ENCODE data around the gene INSC. TPM values are rescaled to one million over a fixed set of nuclear protein-coding genes. Genes with fewer than 3 reads are reported as not detected.

Gene INSC
- polyA plus RNA-seq, 6 donors from 2014 or later: not detected

DNA sequence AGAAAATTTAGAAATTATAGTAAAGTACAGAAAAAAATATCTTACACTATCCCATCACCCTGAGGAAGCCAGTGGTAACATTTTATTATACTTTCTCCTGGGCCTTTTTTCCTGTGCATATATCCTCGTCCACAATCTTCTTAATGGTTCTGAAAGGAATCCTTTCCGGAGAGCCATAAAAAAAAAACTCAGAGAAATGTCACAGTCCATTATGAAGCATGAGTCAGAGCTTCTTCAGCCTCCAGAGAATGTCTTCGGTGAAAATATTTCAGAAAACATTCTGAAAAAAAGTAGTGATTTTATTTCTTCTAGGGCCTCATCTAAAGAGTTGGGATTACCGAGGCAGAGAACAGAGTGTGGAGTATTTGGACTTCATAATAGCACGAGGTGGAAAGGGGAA is 163.4 kb downstream of the INSC start:
- Mint-ChIP-seq H3K36me3 (no peaks in the 10 kb centered on the region), H3K27me3 (peaks cover 40 to 43% (median 43%) of the 10 kb centered on the region in 3 donors)

GRCh38 chr11:15280393-15280792 is 165.7 kb downstream of the INSC start:
- H3K4me3 Mint-ChIP-seq: no peak overlapping the region
- no peak for DNase-seq
- no peaks in the 10 kb centered on the region for H3K4me1 Mint-ChIP-seq
- no peaks in the 10 kb centered on the region for H3K36me3 Mint-ChIP-seq
- H3K9me3 Mint-ChIP-seq: peaks cover 0 to 4% (median 0%) of the 10 kb centered on the region in 7 donors
- no peak for ATAC-seq (ENCODE audit: low read depth in 2 of 2)
- peaks cover 24 to 44% (median 36%) of the 10 kb centered on the region in 3 donors for H3K27me3 Mint-ChIP-seq
- no peak overlapping the region for H3K27ac Mint-ChIP-seq

More for the DNA sequence above, 163.4 kb downstream of the INSC start:
- Mint-ChIP-seq H3K27ac (no peak overlapping the region), H3K9me3 (peaks cover 0 to 4% (median 0%) of the 10 kb centered on the region in 7 donors), H3K4me1 (no peaks in the 10 kb centered on the region), H3K4me3 (no peak overlapping the region)
- no peak for DNase-seq
- no peak for ATAC-seq (ENCODE audit: low read depth in 2 of 2)

GRCh38 chr11:15282754-15283153 is 168.0 kb downstream of the INSC start:
- ATAC-seq (ENCODE audit: low read depth in 2 of 2): no peak
- Mint-ChIP-seq H3K9me3 (peaks cover 0 to 4% (median 0%) of the 10 kb centered on the region in 7 donors), H3K4me1 (no peaks in the 10 kb centered on the region), H3K27me3 (peaks cover 24 to 30% (median 26%) of the 10 kb centered on the region in 3 donors), H3K4me3 (no peak overlapping the region), H3K27ac (no peak overlapping the region), H3K36me3 (no peaks in the 10 kb centered on the region)
- DNase-seq: no peak

- Mint-ChIP-seq H3K36me3 (no peaks in the 10 kb centered on the region), H3K27ac (no peak overlapping the region), H3K27me3 (peaks cover 14 to 25% (median 23%) of the 10 kb centered on the region in 3 donors), H3K4me3 (no peak overlapping the region), H3K4me1 (no peaks in the 10 kb centered on the region), H3K9me3 (peaks cover 0 to 4% (median 0%) of the 10 kb centered on the region in 7 donors)
- DNase-seq (no peak), ATAC-seq (ENCODE audit: low read depth in 2 of 2) (no peak)
Measured at GRCh38 chr11:15286465-15286864, 171.7 kb downstream of the INSC start.

DNA sequence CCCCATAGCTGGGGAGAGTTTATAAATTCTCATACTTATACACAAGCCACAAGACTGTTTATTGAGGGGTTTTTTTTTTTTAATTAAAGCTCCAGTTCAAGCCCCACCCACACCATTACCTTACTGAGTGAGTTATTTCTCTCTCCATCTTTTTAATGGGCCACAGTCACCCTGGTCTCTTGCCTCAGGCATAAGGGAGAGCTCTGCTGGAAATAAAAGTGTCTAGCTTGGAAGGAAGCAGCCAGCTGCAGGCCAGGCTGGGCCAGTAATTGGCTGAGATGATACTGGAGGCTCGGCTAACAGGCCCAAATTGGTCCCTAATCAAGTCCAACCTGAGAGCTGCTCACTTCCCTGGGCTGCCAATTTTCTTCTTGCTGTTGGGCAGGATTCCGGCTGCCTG is 174.1 kb downstream of the INSC start:
- Mint-ChIP-seq H3K36me3 (no peaks in the 10 kb centered on the region), H3K4me1 (no peaks in the 10 kb centered on the region), H3K9me3 (peaks cover 0 to 2% (median 0%) of the 10 kb centered on the region in 7 donors), H3K27me3 (peaks cover 0 to 15% (median 7%) of the 10 kb centered on the region in 3 donors), H3K27ac (no peak overlapping the region), H3K4me3 (no peak overlapping the region)
- no peak for DNase-seq
- no peak for ATAC-seq (ENCODE audit: low read depth in 2 of 2)

- H3K27ac Mint-ChIP-seq: peak overlapping the region in 1 of 6 donors; percentile 62
- H3K9me3 Mint-ChIP-seq: peaks cover 0 to 2% (median 0%) of the 10 kb centered on the region in 7 donors
- no peaks in the 10 kb centered on the region for H3K4me1 Mint-ChIP-seq
- no peaks in the 10 kb centered on the region for H3K36me3 Mint-ChIP-seq
- H3K4me3 Mint-ChIP-seq: peak overlapping the region in 1 of 8 donors; percentile 18
- H3K27me3 Mint-ChIP-seq: peaks cover 0 to 10% (median 7%) of the 10 kb centered on the region in 3 donors
- ATAC-seq (ENCODE audit: low read depth in 2 of 2): no peak
- no peak for DNase-seq
Measured at GRCh38 chr11:15289723-15290122, 175.0 kb downstream of the INSC start.

DNA sequence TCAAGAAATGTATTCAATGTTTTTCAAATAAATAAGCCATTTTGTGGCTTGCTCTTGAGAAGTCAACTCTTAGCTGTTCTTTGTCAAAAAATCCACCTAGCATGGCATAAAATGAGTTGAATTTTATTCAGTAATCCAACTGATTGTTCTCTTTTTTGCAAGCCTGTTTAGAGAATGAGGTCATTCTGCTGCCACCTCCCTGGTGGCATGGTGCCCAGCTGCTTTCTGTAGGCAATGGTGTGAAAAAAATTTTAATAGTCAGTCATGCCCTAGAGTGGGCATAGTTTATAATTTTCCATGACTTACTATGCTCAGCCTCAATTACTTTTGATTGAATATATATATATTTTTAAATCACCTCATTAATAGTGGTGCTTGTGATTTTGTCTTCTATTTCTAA is 177.2 kb downstream of the INSC start:
- H3K4me1 Mint-ChIP-seq: no peaks in the 10 kb centered on the region
- H3K36me3 Mint-ChIP-seq: no peaks in the 10 kb centered on the region
- no peak for DNase-seq
- no peak overlapping the region for H3K4me3 Mint-ChIP-seq
- no peaks in the 10 kb centered on the region for H3K9me3 Mint-ChIP-seq
- no peak overlapping the region for H3K27ac Mint-ChIP-seq
- ATAC-seq (ENCODE audit: low read depth in 2 of 2): no peak
- H3K27me3 Mint-ChIP-seq: peaks cover 0 to 8% (median 7%) of the 10 kb centered on the region in 3 donors

- H3K27ac Mint-ChIP-seq: no peak overlapping the region
- no peaks in the 10 kb centered on the region for H3K9me3 Mint-ChIP-seq
- no peak overlapping the region for H3K4me3 Mint-ChIP-seq
- ATAC-seq (ENCODE audit: low read depth in 2 of 2) (no peak), DNase-seq (no peak)
- H3K27me3 Mint-ChIP-seq: peaks cover 0 to 8% (median 7%) of the 10 kb centered on the region in 3 donors
- no peaks in the 10 kb centered on the region for H3K4me1 Mint-ChIP-seq
- no peaks in the 10 kb centered on the region for H3K36me3 Mint-ChIP-seq
Measured at GRCh38 chr11:15293975-15294620, 179.4 kb downstream of the INSC start.

DNA sequence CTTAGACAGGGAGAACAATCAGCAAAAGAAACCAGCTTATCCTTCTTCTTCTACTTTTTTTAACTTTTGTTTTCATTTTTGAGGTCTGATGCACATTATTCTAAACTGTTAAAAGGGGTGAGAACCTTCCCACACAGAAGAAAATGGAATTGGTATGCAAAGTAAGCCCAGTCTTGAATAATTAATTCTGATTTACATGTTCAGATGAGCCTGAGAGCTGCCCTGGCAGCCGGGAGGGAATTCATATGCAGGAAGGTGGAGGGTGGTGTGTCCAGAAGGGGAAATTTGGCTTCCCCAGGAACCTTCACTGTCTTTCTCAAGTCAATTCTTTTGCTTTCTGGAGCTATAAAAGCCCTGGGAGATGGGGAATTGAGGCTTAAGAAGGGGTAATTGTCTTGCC is 181.0 kb downstream of the INSC start:
- Mint-ChIP-seq H3K36me3 (no peaks in the 10 kb centered on the region), H3K4me3 (no peak overlapping the region), H3K9me3 (peaks cover 0 to 3% (median 0%) of the 10 kb centered on the region in 7 donors), H3K4me1 (no peaks in the 10 kb centered on the region), H3K27ac (no peak overlapping the region), H3K27me3 (peaks cover 0 to 5% (median 4%) of the 10 kb centered on the region in 3 donors)
- DNase-seq (no peak), ATAC-seq (ENCODE audit: low read depth in 2 of 2) (no peak)

Other genes starting within 250 kb of the INSC start
- 10 to 100 TPM; 16.5 to 28.2 (median 21.6) TPM for gene CYP2R1, start 222.7 kb upstream of the INSC start, polyA plus RNA-seq (ENCODE audit: low read depth in 6 of 6)
- not detected for gene CALCA, start 142.6 kb upstream of the INSC start, polyA plus RNA-seq (ENCODE audit: low read depth in 6 of 6)
- gene CALCB, start 41.3 kb upstream of the INSC start, polyA plus RNA-seq (ENCODE audit: low read depth in 6 of 6): under 1 TPM in 4 of 6 donors, not detected in 2; 0.13 to 0.32 (median 0.17) TPM

Data from naive B cell (primary cell).